ENCODE data around the gene FRMD5. TPM values are rescaled to one million over a fixed set of nuclear protein-coding genes. Genes with fewer than 3 reads are reported as not detected.
A peak's percentile ranks its signal among the peaks of the same experiment; 100 is the strongest.
"Not testable (repeated sequence)": the region's sequence is repeated elsewhere in the genome, so short reads cannot be mapped to it uniquely, and the experiment has no call there.

FRMD5 gene
- total RNA-seq, 1 experiment from 2014 or later = 0.98 TPM

DNA sequence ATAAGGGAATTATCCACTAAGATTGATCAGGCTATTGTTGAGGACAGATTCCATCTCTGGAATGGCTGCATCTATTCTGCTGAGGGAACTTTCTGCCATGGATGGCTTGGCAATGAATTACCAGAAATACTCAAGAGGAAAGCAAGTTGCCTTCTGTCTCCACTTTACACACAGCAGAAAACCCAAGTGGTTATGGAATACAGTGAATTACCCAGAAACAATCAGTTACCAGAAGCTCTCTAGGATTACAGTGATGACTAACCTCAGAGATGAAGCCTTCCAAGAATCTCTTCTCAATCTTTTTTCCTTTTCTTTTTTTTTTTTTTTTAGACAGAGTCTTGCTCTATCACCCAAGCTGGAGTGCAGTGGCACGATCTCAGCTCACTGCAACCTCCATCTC lies 185.0 kb downstream of the FRMD5 start:
- ChIA-PET POLR2A (no interaction called here), CTCF (interaction anchor here (0.6 kb wide), 1 partner anchor 26 kb away, joined by 3 read pairs; no protein-coding TSS in a partner anchor)
- intact Hi-C loops (cut with micrococcal nuclease) = no loop called here
- no TSS peak for BruUV-seq (replicated peaks)
- Mint-ChIP-seq H3K4me3 (ENCODE audit: unreplicated experiment) (no peak overlapping the region), H3K36me3 (ENCODE audit: insufficient read depth, unreplicated experiment) (peaks cover 6% of the 10 kb centered on the region), H3K27me3 (ENCODE audit: insufficient read depth, unreplicated experiment) (peaks cover 14% of the 10 kb centered on the region), H3K27ac (ENCODE audit: low read depth, unreplicated experiment) (no peak overlapping the region), H3K4me1 (ENCODE audit: insufficient read depth, unreplicated experiment) (peaks cover 6% of the 10 kb centered on the region), H3K9me3 (ENCODE audit: unreplicated experiment) (no peaks in the 10 kb centered on the region)
- DNase-seq (ENCODE audit: unreplicated experiment) = no peak
- TF ChIP-seq, protein P1, sequence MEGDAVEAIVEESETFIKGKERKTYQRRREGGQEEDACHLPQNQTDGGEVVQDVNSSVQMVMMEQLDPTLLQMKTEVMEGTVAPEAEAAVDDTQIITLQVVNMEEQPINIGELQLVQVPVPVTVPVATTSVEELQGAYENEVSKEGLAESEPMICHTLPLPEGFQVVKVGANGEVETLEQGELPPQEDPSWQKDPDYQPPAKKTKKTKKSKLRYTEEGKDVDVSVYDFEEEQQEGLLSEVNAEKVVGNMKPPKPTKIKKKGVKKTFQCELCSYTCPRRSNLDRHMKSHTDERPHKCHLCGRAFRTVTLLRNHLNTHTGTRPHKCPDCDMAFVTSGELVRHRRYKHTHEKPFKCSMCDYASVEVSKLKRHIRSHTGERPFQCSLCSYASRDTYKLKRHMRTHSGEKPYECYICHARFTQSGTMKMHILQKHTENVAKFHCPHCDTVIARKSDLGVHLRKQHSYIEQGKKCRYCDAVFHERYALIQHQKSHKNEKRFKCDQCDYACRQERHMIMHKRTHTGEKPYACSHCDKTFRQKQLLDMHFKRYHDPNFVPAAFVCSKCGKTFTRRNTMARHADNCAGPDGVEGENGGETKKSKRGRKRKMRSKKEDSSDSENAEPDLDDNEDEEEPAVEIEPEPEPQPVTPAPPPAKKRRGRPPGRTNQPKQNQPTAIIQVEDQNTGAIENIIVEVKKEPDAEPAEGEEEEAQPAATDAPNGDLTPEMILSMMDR (IDR thresholded peaks at IDR 0.05; ENCODE audit: unreplicated experiment) = no peak

DNA sequence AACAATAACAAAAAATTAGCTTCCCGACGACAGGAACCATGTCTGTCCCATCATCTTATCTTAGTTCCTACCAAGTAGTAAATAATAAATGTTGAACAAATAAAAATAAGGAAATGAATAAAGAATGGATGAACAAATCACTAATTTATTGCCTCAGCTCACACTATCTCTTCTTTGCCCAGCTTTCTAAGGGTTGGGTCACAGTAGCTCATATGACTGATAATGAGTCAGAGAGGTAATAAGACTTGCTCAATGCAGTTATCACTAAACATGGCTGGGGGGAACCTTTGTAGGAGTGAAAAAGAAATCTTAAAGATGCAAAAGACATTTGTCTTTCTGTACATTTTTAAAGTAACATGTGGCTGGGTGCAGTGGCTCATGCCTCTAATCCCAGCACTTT lies 186.0 kb downstream of the FRMD5 start:
- peaks cover 6% of the 10 kb centered on the region for H3K4me1 Mint-ChIP-seq (ENCODE audit: insufficient read depth, unreplicated experiment)
- DNase-seq (ENCODE audit: unreplicated experiment) = peak; percentile 57
- no peak overlapping the region for H3K4me3 Mint-ChIP-seq (ENCODE audit: unreplicated experiment)
- ChIA-PET POLR2A (interaction anchor here (0.7 to 1.1 kb wide), 2 partner anchors 93 to 279 kb away, joined by 3 read pairs; no protein-coding TSS in a partner anchor), CTCF (interaction anchor here (0.5 to 1.2 kb wide), 4 partner anchors 91 to 569 kb away, joined by 3 read pairs; no protein-coding TSS in a partner anchor)
- H3K27ac Mint-ChIP-seq (ENCODE audit: low read depth, unreplicated experiment) = no peak overlapping the region
- no peaks in the 10 kb centered on the region for H3K9me3 Mint-ChIP-seq (ENCODE audit: unreplicated experiment)
- BruUV-seq (replicated peaks) = no TSS peak
- peaks cover 6% of the 10 kb centered on the region for H3K36me3 Mint-ChIP-seq (ENCODE audit: insufficient read depth, unreplicated experiment)
- peaks cover 14% of the 10 kb centered on the region for H3K27me3 Mint-ChIP-seq (ENCODE audit: insufficient read depth, unreplicated experiment)
- intact Hi-C loops (cut with micrococcal nuclease) = no loop called here
- TF ChIP-seq, protein P1 (IDR thresholded peaks at IDR 0.05; ENCODE audit: unreplicated experiment) = no peak

DNA sequence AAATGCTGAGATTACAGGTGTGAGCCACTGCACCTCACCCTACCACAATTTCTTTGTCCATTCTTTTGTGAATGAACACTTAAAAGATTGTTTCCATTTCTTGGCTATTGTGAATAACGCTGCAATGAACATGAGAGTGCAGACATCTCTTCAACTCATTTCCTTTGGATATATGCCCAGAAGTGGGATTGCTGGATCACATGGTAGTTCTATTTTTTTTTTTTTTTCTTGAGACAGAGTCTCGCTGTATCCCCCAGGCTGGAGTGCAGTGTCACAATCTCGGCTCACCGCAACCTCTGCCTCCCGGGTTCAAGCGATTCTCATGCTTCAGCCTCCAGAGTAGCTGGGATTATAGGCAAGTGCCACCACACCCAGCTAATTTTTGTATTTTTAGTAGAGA lies 194.8 kb downstream of the FRMD5 start:
- H3K9me3 Mint-ChIP-seq (ENCODE audit: unreplicated experiment); BruUV-seq (replicated peaks); H3K36me3 Mint-ChIP-seq (ENCODE audit: insufficient read depth, unreplicated experiment); intact Hi-C loops (cut with micrococcal nuclease); H3K27ac Mint-ChIP-seq (ENCODE audit: low read depth, unreplicated experiment); H3K27me3 Mint-ChIP-seq (ENCODE audit: insufficient read depth, unreplicated experiment); H3K4me3 Mint-ChIP-seq (ENCODE audit: unreplicated experiment); POLR2A ChIA-PET; H3K4me1 Mint-ChIP-seq (ENCODE audit: insufficient read depth, unreplicated experiment): not testable (repeated sequence)
- CTCF ChIA-PET = interaction anchor here (0.7 kb wide), 1 partner anchor 71 kb away, joined by 4 read pairs; no protein-coding TSS in a partner anchor
- peak; percentile 13 for DNase-seq (ENCODE audit: unreplicated experiment)

DNA sequence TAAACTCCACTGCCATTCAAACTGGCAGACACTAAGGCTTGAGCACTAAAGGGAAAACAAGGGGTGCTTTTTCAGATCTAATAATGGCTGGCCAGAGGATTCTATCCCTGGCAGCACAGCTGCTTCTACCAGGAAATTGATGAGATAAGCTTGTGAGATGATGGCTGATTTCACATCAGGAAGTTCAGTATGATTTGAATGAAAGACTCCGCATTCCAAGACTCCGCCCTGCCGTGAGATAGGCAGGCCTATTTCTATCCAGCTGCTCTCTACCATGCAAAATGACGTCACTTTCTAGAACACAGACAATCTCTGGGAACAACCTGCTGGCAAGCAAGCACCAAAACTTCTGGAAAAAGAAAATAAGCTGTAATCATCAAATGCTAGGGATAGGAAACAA lies 196.5 kb downstream of the FRMD5 start:
- no peak overlapping the region for H3K4me3 Mint-ChIP-seq (ENCODE audit: unreplicated experiment)
- BruUV-seq (replicated peaks) = no TSS peak
- CTCF ChIA-PET = interaction anchor here (0.7 kb wide), 1 partner anchor 78 kb away, joined by 5 read pairs; no protein-coding TSS in a partner anchor
- DNase-seq (ENCODE audit: unreplicated experiment) = no peak
- no peaks in the 10 kb centered on the region for H3K36me3 Mint-ChIP-seq (ENCODE audit: insufficient read depth, unreplicated experiment)
- TF ChIP-seq, protein P1 (IDR thresholded peaks at IDR 0.05; ENCODE audit: unreplicated experiment) = no peak
- H3K9me3 Mint-ChIP-seq (ENCODE audit: unreplicated experiment) = no peaks in the 10 kb centered on the region
- intact Hi-C loops (cut with micrococcal nuclease) = no loop called here
- no peaks in the 10 kb centered on the region for H3K4me1 Mint-ChIP-seq (ENCODE audit: insufficient read depth, unreplicated experiment)
- POLR2A ChIA-PET = interaction anchor here (0.6 kb wide), 1 partner anchor 55 kb away, joined by 4 read pairs; no protein-coding TSS in a partner anchor
- no peaks in the 10 kb centered on the region for H3K27me3 Mint-ChIP-seq (ENCODE audit: insufficient read depth, unreplicated experiment)
- H3K27ac Mint-ChIP-seq (ENCODE audit: low read depth, unreplicated experiment) = no peak overlapping the region

DNA sequence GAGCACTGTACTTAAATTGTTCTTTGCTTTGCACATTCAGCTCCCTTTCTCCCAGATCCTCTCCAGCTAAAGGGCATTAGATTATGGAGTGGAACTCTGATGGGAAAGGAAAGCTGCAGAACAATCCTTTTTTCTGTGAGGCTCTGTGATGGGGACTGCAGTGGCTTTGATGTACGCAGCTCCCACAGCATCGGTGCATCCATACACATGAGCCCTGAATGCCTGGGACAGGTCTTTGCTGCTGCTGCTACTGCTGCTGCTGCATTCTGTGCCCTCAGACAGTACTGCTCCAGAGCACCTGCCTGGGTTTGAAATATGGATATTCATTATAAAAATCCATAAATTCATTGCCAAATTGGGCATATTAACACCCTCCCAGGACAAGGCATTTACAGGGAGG lies 203.9 kb downstream of the FRMD5 start:
- Mint-ChIP-seq H3K4me3 (ENCODE audit: unreplicated experiment) (no peak overlapping the region), H3K36me3 (ENCODE audit: insufficient read depth, unreplicated experiment) (no peaks in the 10 kb centered on the region), H3K9me3 (ENCODE audit: unreplicated experiment) (no peaks in the 10 kb centered on the region), H3K4me1 (ENCODE audit: insufficient read depth, unreplicated experiment) (no peaks in the 10 kb centered on the region), H3K27me3 (ENCODE audit: insufficient read depth, unreplicated experiment) (no peaks in the 10 kb centered on the region), H3K27ac (ENCODE audit: low read depth, unreplicated experiment) (no peak overlapping the region)
- DNase-seq (ENCODE audit: unreplicated experiment) = no peak
- POLR2A ChIA-PET = no interaction called here
- CTCF ChIA-PET = interaction anchor here (0.5 to 1.0 kb wide), 3 partner anchors 73 to 568 kb away, joined by 3 read pairs; no protein-coding TSS in a partner anchor
- no TSS peak for BruUV-seq (replicated peaks)
- TF ChIP-seq, protein P1 (IDR thresholded peaks at IDR 0.05; ENCODE audit: unreplicated experiment) = no peak
- intact Hi-C loops (cut with micrococcal nuclease) = no loop called here

Data from MCF 10A (cell line).